PC-9 (cell line): ENCODE measurements around the gene LSR. TPM values are rescaled to one million over a fixed set of nuclear protein-coding genes. Genes with fewer than 3 reads are reported as not detected.
A peak's percentile ranks its signal among the peaks of the same experiment; 100 is the strongest.

Experiments used
- BruUV-seq: library from RNA; stranded (reverse); fragments of 400-500 nt; replicated peaks from 2 replicates; lab custom pipeline; 2021; lab: Mats Ljungman, UMichigan
- CTCF ChIA-PET: fragments of 300-600 bp; sonication (Branson Sonifier 250); formaldehyde crosslinking; loops from one replicate; lab custom pipeline; 2022; ENCODE audit warnings: antibody characterized with exemption; lab: Charles Lee
- POLR2A ChIA-PET: fragments of 300-600 bp; sonication (Branson Sonifier 250); formaldehyde crosslinking; loops from one replicate; lab custom pipeline; 2022; ENCODE audit warnings: antibody characterized with exemption; ENCODE audit not compliant: unreplicated experiment; lab: Charles Lee
- DNase-seq, 2 experiments: peaks; one replicate each; pipeline versions ENCODE4 v3.0.0 to v3.0.0-alpha.2; 2015 to 2022; ENCODE audit warnings: mixed read lengths in 1 of 2
- H2AFZ ChIP-seq: fragments of 200-600 bp; sonication (generic); 2 replicates; pipeline ENCODE4 v1.8.1; 2017; ENCODE audit warnings: antibody characterized with exemption
- H3F3A ChIP-seq: fragments of 200-600 bp; sonication (generic); 2 replicates; pipeline ENCODE4 v1.8.1; 2017; ENCODE audit warnings: antibody characterized with exemption, mild to moderate bottlenecking, low read depth; ENCODE audit not compliant: insufficient read depth
- H3K27ac ChIP-seq: fragments of 200-600 bp; sonication (generic); 2 replicates; pipeline ENCODE4 v1.6.1; 2016; ENCODE audit warnings: mixed run types
- H3K27me3 ChIP-seq: fragments of 200-600 bp; sonication (generic); 2 replicates; pipeline ENCODE4 v1.6.1; 2016; ENCODE audit warnings: low read depth, mixed run types; ENCODE audit not compliant: insufficient read depth
- H3K36me3 ChIP-seq: fragments of 200-600 bp; sonication (generic); 2 replicates; pipeline ENCODE4 v1.6.1; 2016; ENCODE audit warnings: low read depth, mixed run types
- H3K4me1 ChIP-seq: fragments of 200-600 bp; sonication (generic); replicated peaks from 2 replicates; pipeline ENCODE4 v1.6.1; 2016; ENCODE audit warnings: mixed run types; ENCODE audit not compliant: insufficient read depth
- H3K4me2 ChIP-seq: fragments of 200-600 bp; sonication (generic); 2 replicates; pipeline ENCODE4 v1.6.1; 2017; ENCODE audit warnings: mixed run types
- H3K4me3 ChIP-seq: fragments of 200-600 bp; sonication (generic); 2 replicates; pipeline ENCODE4 v1.6.1; 2016; ENCODE audit warnings: mixed run types
- H3K79me2 ChIP-seq: fragments of 200-600 bp; sonication (generic); 2 replicates; pipeline ENCODE4 v1.6.1; 2017; ENCODE audit warnings: low read depth, mixed run types
- H3K9me2 ChIP-seq: fragments of 200-600 bp; sonication (generic); 2 replicates; pipeline ENCODE4 v1.8.1; 2017; ENCODE audit warnings: mild to moderate bottlenecking; ENCODE audit not compliant: insufficient read depth
- H3K9me3 ChIP-seq: fragments of 200-600 bp; sonication (generic); 2 replicates; pipeline ENCODE4 v1.8.1; 2016; ENCODE audit warnings: low read depth; ENCODE audit not compliant: insufficient read depth
- H4K20me1 ChIP-seq: fragments of 200-600 bp; sonication (generic); 2 replicates; pipeline ENCODE4 v1.8.1; 2017; ENCODE audit not compliant: insufficient read depth
- CTCF ChIP-seq: fragments of 200-600 bp; sonication (generic); conservative IDR thresholded peaks from 2 replicates; pipeline ENCODE4 v1.6.1; 2017; ENCODE audit warnings: mixed run types, antibody characterized with exemption, mild to moderate bottlenecking, moderate library complexity
- EZH2 ChIP-seq: fragments of 200-600 bp; sonication (generic); IDR thresholded peaks from 2 replicates; pipeline ENCODE4 v1.8.0; 2017; ENCODE audit warnings: antibody characterized with exemption, low read depth
- intact Hi-C: fragments of 100-400 bp; cut with micrococcal nuclease; formaldehyde crosslinking; loops from one replicate; pipeline ENCODE4 v1.10.0; 2022; ENCODE audit not compliant: unreplicated experiment
- total RNA-seq: library from RNA; stranded (reverse); gene quantifications from 2 replicates; pipeline ENCODE4 v1.2.3, GENCODE V29; 2021

Gene LSR
- total RNA-seq, 1 experiment from 2014 or later, result 145 TPM

DNA sequence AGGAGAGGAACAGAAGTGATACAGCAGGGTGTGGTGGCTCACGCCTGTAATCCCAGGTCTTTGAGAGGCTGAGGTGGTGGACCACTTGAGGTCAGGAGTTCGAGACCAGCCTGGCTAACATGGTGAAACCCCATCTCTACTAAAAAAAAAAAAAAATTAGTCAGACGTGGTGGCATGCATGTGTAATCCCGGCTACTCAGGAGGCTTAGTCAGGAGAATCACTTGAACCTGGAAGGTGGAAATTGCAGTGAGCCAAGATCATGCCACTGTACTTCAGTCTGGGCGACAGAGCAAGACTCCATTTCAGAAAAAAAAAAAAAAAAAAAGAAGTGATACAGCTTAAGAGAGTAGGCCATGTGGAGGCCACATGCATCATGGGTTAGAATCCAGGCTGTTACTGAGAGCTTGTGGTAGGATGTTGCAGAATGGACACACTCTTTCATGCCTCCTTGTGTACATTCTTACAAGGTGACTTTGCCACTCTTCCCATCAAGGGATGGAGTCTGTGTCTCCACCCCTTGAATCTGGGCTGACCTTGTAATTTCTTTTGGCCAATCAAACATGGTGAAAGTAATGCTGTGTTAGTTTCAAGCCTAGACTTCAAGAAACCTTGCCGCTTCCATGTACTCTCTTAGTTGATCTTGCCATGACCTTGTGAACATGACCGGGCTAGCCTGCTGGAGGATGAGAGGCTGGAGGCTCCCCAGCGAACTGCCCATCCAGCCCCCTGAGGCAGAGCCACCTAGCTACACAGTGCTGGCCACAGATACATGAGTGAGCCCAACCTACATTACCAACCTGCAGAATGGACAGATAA is 32.6 kb upstream of the LSR start:
- Histone ChIP-seq H2AFZ (no peak overlapping the region), H3F3A (peaks cover 33% of the 10 kb centered on the region), H3K36me3 (no peaks in the 10 kb centered on the region), H3K9me2 (no peaks in the 10 kb centered on the region), H3K4me3 (no peak overlapping the region), H3K9me3 (peaks cover 5% of the 10 kb centered on the region; the same call in 1 of the 2 replicates), H3K27me3 (no peaks in the 10 kb centered on the region), H4K20me1 (no peaks in the 10 kb centered on the region), H3K4me2 (no peak overlapping the region), H3K27ac (no peak overlapping the region), H3K79me2 (no peaks in the 10 kb centered on the region), H3K4me1 (peaks cover 34% of the 10 kb centered on the region)
- intact Hi-C loops, result loop anchor here (2.0 kb wide), 1 partner anchor 73 kb away; the partner anchor contains the start of gene FXYD7
- CTCF ChIA-PET, result interaction anchor here (0.6 kb wide), 1 partner anchor 68 kb away, joined by 7 read pairs; no protein-coding TSS in a partner anchor
- TF ChIP-seq EZH2 (no peak), CTCF (no peak)
- POLR2A ChIA-PET, result no interaction called here
- DNase-seq, result no peak
- BruUV-seq, result no TSS peak

- Histone ChIP-seq H4K20me1 (no peaks in the 10 kb centered on the region), H3K36me3 (no peaks in the 10 kb centered on the region), H3K9me2 (no peaks in the 10 kb centered on the region), H3K4me3 (no peak overlapping the region), H3K4me2 (no peak overlapping the region), H3K4me1 (peaks cover 34% of the 10 kb centered on the region), H2AFZ (no peak overlapping the region), H3K79me2 (no peaks in the 10 kb centered on the region), H3K27me3 (no peaks in the 10 kb centered on the region), H3K9me3 (peaks cover 5% of the 10 kb centered on the region; the same call in 1 of the 2 replicates), H3F3A (peaks cover 33% of the 10 kb centered on the region), H3K27ac (no peak overlapping the region)
- no TSS peak for BruUV-seq
- TF ChIP-seq CTCF (peak; percentile 58), EZH2 (no peak)
- peak; percentile 49 to 65 for DNase-seq
- intact Hi-C loops, result loop anchor here (2.0 kb wide), 1 partner anchor 74 kb away; the partner anchor contains the start of gene FXYD7
- ChIA-PET POLR2A (interaction anchor here (0.6 kb wide), 1 partner anchor 141 kb away, joined by 4 read pairs; no protein-coding TSS in a partner anchor), CTCF (interaction anchor here (0.5 to 0.8 kb wide), 3 partner anchors 69 to 715 kb away, joined by 5 to 8 read pairs (median 7); no protein-coding TSS in a partner anchor)
These were observed 31.8 kb upstream of the LSR start for GRCh38 chr19:35216833-35217648.

GRCh38 chr19:35217649-35217990 is 31.2 kb upstream of the LSR start:
- Histone ChIP-seq H3K4me2 (no peak overlapping the region), H4K20me1 (no peaks in the 10 kb centered on the region), H3K4me3 (no peak overlapping the region), H3K27me3 (no peaks in the 10 kb centered on the region), H3K9me3 (peaks cover 5% of the 10 kb centered on the region; the same call in 1 of the 2 replicates), H2AFZ (no peak overlapping the region), H3K79me2 (no peaks in the 10 kb centered on the region), H3K4me1 (peaks cover 34% of the 10 kb centered on the region), H3K9me2 (no peaks in the 10 kb centered on the region), H3F3A (peaks cover 31% of the 10 kb centered on the region), H3K36me3 (no peaks in the 10 kb centered on the region), H3K27ac (no peak overlapping the region)
- DNase-seq, result no peak
- CTCF ChIA-PET, result interaction anchor here (0.5 to 0.8 kb wide), 2 partner anchors 106 to 716 kb away, joined by 5 to 8 read pairs; no protein-coding TSS in a partner anchor
- POLR2A ChIA-PET, result interaction anchor here (0.6 kb wide), 1 partner anchor 142 kb away, joined by 4 read pairs; no protein-coding TSS in a partner anchor
- intact Hi-C loops, result loop anchor here (2.0 kb wide), 1 partner anchor 75 kb away; the partner anchor contains the start of gene FXYD7
- no TSS peak for BruUV-seq
- TF ChIP-seq EZH2, result no peak
- no peak for TF ChIP-seq CTCF
